ENCODE measurements around the gene LY6G6D.

The LY6G6D gene, protein sequence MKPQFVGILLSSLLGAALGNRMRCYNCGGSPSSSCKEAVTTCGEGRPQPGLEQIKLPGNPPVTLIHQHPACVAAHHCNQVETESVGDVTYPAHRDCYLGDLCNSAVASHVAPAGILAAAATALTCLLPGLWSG
- total RNA-seq = 0 reads per million in 17 experiments

DNA sequence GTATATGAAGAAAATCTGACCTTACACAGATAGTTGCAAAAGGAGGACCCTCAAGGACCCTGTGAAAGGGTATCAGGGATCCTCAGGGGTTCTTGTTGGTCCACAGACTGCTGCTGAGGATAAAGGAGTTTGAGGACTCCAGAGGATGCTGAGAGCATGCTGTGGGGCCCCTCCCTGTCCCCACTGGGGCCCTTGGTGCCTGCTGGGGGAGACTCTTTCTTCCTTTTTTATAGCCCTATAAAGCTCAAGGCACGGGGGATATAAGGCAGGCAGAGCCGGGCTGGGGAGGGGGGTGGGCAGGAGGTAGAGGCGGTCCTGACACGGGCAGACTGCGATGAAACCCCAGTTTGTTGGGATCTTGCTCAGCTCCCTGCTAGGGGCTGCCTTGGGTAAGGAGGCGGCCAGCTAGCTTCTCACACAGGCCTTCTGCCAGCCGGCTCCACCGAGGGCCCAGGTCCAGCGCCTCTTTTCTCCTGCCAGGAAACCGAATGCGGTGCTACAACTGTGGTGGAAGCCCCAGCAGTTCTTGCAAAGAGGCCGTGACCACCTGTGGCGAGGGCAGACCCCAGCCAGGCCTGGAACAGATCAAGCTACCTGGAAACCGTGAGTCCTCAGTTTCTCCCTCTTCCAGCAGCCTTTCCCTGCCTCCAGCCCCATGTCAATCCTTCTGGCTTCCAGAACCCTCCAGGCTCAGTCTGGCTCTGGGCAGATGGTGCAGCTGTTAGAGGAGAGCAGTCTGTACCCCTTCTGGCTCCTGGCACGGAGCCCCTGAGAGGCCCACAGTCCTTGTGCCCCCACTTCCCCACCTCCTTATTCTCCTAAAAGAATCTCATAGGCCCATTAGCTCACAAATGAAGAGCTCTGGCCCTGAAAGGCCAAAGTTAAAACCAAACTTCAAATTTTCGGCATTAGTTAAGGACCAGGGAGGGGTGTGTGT, at the start of gene LY6G6D:
LY6G6D (plus strand) TSS at position 327 of the 937 bp plus-strand sequence; CDS start at position 335, 8 bp downstream.
- DNase-seq = no peak

DNA sequence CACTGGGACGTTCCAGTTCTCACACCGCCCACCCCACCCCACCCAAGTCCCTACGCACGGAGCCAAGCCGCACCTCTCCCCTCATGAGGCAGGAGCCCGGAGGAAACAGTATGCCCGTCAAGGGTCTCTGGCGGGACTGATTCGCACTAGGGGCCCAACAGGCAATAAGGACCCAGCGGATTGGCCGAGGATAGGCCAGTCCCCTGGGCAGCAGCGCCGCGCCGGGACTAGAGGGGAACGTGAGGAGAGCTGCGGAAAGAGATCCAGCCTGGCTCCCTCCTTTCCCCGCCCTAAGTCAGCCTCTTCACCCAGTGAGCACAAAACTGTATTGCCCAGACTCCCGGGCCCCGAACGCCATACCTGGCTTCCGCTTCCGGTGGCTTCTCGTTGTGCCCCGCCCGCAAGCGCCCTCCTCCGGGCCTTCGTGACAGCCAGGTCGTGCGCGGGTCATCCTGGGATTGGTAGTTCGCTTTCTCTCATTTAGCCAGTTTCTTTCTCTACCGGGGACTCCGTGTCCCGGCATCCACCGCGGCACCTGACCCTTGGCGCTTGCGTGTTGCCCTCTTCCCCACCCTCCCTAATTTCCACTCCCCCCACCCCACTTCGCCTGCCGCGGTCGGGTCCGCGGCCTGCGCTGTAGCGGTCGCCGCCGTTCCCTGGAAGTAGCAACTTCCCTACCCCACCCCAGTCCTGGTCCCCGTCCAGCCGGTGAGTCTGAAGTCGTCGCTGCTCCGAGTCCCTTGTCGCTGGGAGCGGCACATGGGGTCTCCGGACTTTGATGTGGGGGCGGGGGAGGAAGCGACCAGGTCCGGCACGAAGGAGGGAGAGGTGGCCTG, 49.4 kb upstream of the LY6G6D start, which contains the start of gene CSNK2B:
CSNK2B (plus strand) TSS at position 580 of the 836 bp plus-strand sequence. CDS start 752 bp downstream, outside the sequence.
- peak; percentile 98 to 99 (median 99) for DNase-seq

DNA sequence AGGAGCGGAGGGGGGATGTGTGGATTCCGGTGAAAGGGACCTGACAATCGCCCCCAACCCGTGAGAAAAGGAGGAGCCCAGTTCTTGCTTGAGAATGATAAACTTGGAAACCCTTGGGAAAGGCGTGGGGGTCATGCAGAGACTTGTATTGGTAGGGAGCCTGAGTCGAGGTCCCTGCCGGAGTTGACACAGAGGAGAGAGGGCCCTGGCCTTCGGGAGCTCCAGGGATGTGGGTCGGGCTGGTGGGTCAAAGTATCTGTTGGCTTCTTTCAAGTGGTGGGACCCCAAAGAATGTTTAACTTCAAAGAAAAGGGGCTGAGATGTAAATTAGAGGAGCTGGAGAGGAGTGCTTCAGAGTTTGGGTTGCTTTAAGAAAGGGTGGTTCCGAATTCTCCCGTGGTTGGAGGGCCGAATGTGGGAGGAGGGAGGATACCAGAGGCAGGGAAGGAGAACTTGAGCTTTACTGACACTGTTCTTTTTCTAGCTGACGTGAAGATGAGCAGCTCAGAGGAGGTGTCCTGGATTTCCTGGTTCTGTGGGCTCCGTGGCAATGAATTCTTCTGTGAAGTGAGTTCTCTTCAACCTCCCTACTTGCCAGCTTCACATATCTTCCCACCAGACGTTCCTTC, 48.7 kb upstream of the LY6G6D start:
- DNase-seq = peak; percentile 71 to 87 (median 80)

DNA sequence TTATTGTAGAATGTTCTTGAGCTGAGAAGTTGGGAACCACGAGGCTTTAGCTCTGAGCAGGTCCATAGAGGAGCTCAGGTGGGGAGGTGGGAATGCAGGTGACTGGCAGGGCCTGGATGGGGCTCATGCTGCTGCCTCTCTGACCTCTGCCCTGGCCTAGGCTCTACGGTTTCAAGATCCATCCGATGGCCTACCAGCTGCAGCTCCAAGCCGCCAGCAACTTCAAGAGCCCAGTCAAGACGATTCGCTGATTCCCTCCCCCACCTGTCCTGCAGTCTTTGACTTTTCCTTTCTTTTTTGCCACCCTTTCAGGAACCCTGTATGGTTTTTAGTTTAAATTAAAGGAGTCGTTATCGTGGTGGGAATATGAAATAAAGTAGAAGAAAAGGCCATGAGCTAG, 45.5 kb upstream of the LY6G6D start, which contains the start of gene LY6G5B:
LY6G5B (plus strand) TSS at position 301 of the 400 bp plus-strand sequence. CDS start 975 bp downstream, outside the sequence.
- no peak for DNase-seq

DNA sequence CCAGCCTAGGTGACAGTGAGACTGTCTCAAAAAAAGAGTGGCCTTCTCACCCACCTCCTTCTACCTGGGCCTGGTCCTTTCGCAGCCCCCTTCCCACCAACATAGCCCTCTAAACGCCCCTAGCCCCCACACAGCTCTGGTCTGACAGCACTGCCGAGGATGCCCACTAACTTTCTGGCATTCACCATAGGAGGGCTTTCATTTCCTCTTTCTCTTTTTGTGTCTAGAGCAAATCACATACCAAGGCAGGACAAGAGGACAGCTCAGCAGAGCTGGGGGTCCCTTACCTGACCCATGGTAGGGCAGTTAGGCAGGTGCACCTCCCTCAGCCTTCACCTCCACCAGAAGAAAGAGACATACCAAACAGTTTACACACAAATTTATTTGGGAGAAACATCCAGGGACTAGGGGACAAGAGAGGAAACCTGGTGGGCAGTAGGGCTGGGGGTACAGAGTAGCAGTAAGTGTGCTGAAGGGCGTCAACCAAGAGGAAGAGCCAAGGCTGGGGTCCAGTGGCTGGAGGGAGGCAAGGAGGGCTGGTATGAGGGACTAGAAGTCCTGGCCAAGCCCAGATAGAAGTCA, 38.7 kb upstream of the LY6G6D start:
- no peak for DNase-seq

DNA sequence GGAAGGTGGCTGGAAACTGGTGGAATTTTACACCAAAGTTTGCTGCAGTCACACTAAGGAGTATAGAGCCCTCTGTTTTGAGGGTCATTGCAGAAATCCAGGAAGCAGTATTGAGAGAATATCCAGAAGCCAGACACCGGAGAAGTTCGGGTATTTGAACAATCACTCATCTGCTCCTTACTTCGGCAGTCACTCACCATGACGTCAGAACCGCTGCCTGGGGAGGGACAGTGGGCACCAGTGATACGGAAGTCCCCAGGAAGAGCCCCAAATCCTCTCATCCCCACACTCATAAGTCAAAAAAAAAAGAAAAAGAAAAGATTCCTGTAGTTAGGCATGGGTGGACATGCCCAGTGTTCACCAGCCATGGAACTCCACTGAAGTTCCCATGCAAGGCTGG, 38.2 kb upstream of the LY6G6D start:
- DNase-seq = no peak

DNA sequence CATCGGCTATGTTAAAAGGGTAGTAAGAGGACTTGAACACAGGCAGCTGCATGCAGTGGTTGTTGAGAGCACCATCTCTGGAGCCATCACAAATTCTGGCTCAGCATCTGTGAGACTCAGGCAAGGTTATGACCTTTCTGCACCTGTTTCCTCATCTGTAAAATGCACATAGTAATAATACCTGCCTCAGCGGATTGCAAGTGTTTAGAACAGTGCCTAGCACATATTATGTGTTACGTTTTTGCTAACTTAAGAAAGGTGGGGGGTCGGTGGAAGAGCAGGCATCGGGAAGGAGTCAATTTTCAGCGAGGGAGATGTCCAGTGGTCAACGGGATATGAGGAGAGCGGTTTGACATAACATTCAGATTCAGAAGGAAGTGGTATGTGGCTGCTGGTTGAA, 37.2 kb upstream of the LY6G6D start:
- no peak for DNase-seq

DNA sequence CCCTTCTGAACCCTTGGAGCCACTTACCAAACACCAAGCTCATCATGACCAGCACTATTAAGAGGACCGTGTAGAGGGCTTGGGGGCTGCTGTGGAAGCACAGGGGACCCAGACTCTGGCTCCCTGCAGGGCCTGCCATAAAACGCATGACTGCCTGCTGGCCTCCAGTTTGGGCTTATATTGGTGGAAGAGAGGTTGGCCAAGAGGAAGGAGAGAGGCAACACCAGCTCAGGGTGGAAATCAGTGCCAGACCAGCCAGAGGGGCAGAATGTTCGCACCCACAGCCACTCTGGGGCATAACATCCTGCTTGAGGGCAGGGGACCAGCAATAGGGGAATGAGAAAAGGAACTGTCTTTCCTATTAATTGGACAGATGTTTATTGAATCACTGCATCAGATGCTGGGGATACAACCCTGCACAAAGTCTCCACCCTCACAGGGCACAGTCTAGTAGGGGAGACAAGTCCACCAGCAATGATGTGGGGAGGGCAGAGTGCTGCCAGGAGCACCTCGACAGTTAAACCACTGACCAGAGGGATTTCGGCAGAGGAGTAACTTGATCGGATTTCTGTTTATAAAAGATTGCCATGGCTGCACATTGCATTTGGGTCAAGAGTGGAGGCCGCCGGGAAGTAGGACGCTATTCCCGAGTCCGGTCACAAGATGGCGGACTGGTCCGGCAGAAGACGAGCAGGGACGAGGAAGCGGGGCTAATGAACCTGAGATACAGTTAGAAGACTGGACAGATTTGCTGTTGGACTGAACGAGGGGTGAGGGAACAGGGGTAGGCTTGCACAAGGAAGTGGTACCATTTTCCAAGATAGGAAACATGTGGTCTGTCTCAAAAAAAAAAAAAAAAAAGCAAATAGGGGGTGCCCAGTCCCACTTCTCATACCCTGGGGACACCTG, 34.7 kb upstream of the LY6G6D start, which contains the start of gene LY6G5C:
LY6G5C (minus strand) TSS at position 842 of the 909 bp plus-strand sequence; CDS start at position 148, 694 bp downstream.
- peak; percentile 77 to 91 (median 86) for DNase-seq

DNA sequence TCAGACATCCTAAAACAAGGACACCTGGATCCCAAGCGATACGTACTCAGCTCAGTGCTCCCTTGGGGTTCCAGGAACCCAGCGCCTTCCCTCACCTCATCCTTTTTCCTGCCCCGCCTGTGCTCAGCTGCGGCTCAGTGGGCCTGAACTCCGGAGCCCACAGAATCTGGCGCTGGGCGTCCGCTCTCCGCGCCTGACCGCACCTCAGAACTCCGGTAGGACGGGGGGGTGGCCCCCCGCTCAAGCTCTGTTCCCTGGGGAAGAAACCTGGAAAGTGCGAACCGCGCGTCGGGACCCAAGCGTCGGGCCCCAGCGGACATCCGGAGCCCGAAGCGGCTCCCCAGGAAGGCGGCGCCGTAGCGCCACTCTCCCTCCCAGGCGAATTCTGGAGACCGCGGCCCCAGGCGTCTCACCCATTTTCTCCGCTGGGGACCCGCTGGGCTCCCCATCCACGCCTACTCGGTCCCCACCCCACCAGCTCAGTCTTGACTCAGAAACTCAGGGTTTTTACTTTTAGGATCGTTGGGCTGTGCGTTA, 33.9 kb upstream of the LY6G6D start:
- DNase-seq = peak; percentile 59 to 82 (median 66)

DNA sequence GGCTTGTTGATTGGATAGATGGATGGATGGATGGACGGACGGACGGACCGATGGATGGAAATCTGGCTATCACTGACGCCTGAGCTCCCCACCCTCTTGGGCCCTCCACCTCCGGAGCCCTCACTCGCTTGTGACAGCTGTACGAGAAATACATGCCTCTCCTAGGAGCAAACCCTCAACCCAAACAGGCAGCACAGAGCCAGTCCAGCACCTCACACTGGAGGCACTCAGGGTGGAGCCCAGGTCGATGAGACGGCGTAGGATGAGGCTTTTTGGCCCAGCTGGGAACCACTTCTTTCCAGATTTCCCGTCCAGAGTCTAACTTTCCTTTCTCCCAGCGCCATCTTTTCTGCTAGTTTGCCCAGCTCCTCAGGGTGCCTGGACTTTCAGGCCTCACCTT, 31.6 kb upstream of the LY6G6D start:
- no peak for DNase-seq

DNA sequence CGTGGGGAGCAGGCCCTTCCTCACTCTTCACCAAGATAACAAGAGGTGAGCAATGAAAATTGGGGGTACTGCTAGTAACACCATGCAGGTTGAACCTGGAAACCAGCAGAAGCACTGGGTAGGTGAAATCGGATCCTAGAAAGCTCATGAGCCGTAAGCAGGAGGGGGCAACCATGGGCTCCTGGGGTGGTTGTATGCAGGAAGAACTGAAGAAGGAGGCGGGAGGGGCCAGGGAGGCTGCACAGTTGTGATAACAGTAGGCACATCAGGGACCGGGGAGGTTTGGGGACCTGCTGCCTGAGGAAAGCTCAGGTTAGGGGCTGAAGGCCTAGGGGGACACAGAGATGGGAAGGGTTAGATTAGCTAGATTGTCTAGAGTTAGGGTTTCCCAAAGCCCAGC, 28.7 kb upstream of the LY6G6D start:
- no peak for DNase-seq

DNA sequence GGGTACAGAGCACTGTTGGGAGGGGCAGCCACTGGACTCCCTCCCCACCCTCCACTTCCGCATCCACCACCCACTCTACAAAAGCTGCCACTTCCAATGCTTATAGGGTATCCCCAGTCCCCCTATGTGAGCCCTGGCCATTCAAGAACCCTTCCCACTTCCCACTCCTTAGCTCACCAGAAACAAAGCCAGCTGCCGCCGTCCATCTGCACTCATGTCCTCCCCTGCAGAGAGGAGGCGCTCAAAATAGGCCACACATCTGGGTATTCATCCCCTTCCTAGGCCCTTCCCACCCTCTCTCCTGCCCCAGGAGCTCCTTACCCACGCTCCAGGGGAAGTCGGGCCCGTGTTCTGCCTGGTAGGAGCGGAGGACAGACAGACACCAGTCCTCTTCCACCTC, 27.8 kb upstream of the LY6G6D start:
- DNase-seq = no peak

DNA sequence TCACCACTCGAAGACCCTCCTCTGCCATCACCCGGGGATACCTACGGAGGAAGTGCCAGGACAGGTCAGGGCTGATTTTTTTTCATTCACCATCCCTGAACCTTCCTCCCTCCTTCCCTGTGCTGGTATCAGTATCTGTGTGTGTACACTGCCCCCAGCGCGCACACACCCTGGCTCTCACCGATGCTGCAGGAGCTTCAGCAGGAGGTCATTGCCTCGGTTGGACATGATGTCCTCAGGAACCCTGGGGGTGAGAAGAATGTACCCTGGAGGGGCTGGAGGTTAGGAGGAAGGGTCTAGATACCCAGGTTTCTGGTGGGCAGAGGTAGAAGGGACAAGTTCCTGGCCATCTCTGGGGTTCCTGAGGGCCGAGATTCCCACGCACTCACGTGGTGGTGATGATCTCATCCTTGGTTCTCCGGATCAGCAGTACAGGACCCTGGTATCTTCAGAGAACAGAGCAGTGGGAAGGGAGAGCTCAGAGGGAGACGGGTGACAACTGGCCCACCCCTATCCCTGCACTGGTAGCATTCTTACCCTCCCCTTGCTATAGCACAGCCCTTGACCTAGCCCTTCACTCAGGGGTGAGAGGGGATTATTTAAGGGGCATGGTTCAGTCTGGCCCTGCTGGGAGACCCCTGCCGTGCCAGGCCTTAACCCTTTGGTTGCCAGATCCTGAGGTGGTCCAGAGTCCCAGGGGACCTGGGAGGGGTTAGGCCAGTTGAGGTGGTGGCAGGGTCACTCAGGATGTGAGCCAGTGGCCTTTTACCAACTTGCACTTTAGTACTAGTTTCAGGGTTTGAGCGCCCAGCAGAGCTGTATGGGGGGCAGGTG, 27.1 kb upstream of the LY6G6D start:
- no peak for DNase-seq

DNA sequence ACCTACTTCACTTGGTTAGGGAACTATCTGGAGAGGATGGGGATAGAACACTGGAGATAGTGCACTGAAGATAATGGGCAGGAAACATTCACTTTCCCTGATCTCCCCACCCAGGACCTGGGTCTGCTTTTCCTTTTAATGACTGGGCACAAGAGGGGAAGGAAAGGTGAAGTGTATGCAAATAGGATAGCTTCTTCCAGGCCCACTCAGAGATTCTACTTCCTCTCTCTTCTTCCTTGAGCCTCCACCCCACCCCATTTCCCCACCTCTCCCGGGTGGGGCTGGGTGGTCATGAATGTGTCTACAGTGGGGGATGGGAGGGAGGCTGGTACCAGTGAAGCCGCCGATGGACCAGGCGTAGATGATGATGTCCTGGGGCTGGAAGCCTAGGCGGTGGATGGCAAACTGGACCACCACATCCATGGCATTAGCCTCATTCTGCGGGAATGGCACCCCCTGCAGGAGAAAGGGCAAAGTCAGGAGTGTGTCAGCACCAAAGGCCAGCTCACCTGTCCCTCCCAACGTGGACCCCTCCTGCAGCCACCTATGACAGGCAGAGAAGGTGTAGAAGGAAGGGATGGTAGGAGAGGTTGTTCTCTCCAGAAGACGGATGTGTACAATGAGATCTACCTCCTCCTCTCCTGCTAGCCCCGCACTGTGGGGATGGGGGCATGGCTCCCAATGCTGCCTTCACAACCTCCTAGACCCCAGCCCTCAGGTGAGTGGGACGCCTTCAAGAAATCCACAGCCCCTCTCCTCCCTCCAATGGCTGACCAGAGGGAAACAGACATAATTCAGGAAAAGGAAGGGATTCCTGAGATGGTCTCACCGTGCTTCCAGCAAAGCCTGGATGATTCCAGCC, 25.7 kb upstream of the LY6G6D start:
- no peak for DNase-seq

DNA sequence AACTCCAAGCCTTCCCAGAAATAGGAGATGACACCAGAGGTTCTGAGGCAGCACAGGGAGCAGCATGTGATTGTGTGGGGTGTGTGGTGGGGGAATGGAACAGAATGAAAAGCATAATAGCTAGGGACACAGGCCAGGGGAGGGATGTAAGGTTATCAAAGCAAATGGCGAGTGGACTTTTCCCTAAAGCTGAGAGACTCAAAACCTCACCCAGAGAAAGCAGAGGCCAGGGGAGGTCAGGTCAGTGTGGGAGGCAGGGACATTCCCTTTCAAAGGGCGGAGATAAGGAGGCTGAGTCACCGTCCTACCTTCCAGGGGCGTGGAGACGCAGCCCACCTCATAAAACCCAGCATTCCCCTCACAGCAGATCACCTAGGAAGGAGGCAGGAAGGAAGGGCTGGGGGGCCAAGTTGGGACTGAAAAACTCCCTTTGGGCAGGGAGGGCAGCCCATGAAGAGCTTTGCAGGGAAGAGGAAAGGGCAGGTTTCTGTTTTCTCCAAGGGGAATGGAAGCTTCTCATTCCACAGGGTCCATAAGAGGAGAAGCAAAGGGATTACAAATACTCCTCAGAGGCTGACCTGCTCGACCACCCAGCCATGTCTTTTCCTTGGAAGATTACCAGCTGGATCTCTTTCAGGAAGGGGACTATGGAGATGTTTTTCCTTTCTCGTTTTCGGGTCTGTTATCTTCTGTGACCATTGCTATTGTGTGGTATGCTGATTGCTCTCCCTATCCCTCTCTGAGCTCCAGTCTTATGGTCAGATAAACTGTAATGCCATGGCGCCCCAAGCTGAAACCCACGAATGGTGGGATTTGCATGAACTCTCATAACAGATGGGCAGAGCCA, 24.7 kb upstream of the LY6G6D start:
- DNase-seq = no peak

DNA sequence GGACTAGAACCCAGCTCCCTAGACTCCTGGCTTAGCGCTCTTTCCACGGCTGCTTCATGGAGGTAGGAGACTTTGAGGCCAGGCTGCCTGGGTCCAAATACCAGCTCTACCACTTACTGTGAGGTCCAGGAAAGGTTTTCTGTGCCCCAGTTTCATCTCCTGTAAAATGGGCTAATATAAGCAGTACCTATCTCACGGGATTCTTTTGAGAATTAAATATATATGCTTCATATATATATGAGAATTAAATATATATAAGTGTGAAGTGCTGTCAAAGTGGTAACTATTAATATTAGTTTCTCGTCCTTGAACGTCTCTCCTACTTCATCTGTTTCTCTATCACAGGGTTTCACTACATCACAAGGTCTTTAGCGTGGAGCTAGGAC, 24.1 kb upstream of the LY6G6D start:
- no peak for DNase-seq

DNA sequence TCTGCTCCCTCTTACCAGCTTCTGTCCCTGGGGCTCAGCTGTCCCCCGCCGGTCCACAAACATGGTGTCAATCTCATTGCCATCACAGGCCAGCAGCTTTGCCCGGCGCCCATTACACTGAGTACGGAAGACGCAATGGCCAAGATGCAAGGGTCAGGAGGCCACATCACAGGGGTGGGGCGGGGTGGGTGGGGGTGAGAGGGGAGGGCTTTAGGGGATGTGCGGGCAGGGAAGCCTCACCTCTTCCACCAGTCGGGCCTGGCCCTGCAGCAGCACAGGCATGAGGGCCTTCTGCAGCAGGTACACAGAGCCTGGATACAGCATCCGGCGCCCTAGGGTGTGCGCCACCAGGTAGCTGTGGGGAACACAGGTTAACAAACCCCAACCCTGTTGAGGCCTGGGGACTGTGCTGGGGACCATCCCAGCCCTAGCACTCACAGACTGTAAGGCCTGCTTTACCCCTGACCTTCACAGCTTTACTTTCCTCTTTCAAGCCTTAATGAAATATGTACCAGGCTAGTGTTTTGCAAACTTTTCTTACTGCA, 23.5 kb upstream of the LY6G6D start:
- no peak for DNase-seq
